HFFc6 (cell line): ENCODE results near the gene NKX2-8. TPM values are rescaled to one million over a fixed set of nuclear protein-coding genes. Genes with fewer than 3 reads are reported as not detected.

Experiments used
- DNase-seq: peaks from one replicate; pipeline ENCODE4 v3.0.0-alpha.2; 2018
- H3K27ac Mint-ChIP-seq: 2 replicates; pipeline ENCODE4 v1.8.0; 2020; ENCODE audit warnings: mild to moderate bottlenecking, mixed read lengths
- H3K27me3 Mint-ChIP-seq: 2 replicates; pipeline ENCODE4 v1.8.0; 2021; ENCODE audit warnings: mild to moderate bottlenecking, moderate library complexity, mixed read lengths; ENCODE audit not compliant: insufficient read depth
- H3K36me3 Mint-ChIP-seq: 2 replicates; pipeline ENCODE4 v1.8.0; 2021; ENCODE audit warnings: low read depth, mixed read lengths
- H3K4me1 Mint-ChIP-seq: 2 replicates; pipeline ENCODE4 v1.8.0; 2020; ENCODE audit warnings: low read depth, mixed read lengths
- H3K4me3 Mint-ChIP-seq: 2 replicates; pipeline ENCODE4 v1.8.0; 2020; ENCODE audit warnings: mild to moderate bottlenecking, moderate library complexity, mixed read lengths
- H3K9me3 Mint-ChIP-seq: 2 replicates; pipeline ENCODE4 v1.8.0; 2020; ENCODE audit warnings: mild to moderate bottlenecking, mixed read lengths
- CTCF ChIP-seq: fragments of 200-600 bp; sonication (generic); IDR thresholded peaks from 2 replicates; pipeline ENCODE4 v1.5.0; 2021; ENCODE audit warnings: antibody characterized with exemption, mild to moderate bottlenecking
- total RNA-seq, 6 experiments: library from RNA; stranded (reverse); fragmentation: NEBNext Ultra II Directional; extraction: Animal tissue kit (Norgen Biotek cat#: 25700); gene quantifications; 2 replicates in 1 of 6; 3 replicates in 5 of 6; pipeline ENCODE4 v1.2.3, GENCODE V29; 2021

Gene NKX2-8
- total RNA-seq, 6 experiments from 2014 or later = not detected

- DNase-seq = no peak
- H3K4me1 Mint-ChIP-seq = no peaks in the 10 kb centered on the region
- peaks cover 4% of the 10 kb centered on the region; the same call in 1 of the 2 replicates for H3K27me3 Mint-ChIP-seq
- no peak for TF ChIP-seq CTCF
- no peak overlapping the region for H3K27ac Mint-ChIP-seq
- H3K4me3 Mint-ChIP-seq = no peak overlapping the region
- no peaks in the 10 kb centered on the region for H3K9me3 Mint-ChIP-seq
- H3K36me3 Mint-ChIP-seq = no peaks in the 10 kb centered on the region
These were observed 37.4 kb upstream of the NKX2-8 start for GRCh38 chr14:36619853-36620252.

GRCh38 chr14:36619131-36619530, 36.7 kb upstream of the NKX2-8 start:
- Mint-ChIP-seq H3K4me3 (no peak overlapping the region), H3K4me1 (no peaks in the 10 kb centered on the region), H3K36me3 (no peaks in the 10 kb centered on the region), H3K27me3 (peaks cover 4% of the 10 kb centered on the region; the same call in 1 of the 2 replicates), H3K27ac (no peak overlapping the region), H3K9me3 (no peaks in the 10 kb centered on the region)
- TF ChIP-seq CTCF = no peak
- DNase-seq = no peak

GRCh38 chr14:36618641-36619040, 36.2 kb upstream of the NKX2-8 start:
- Mint-ChIP-seq H3K27ac (no peak overlapping the region), H3K9me3 (no peaks in the 10 kb centered on the region), H3K27me3 (peaks cover 4% of the 10 kb centered on the region; the same call in 1 of the 2 replicates), H3K4me3 (no peak overlapping the region), H3K36me3 (no peaks in the 10 kb centered on the region), H3K4me1 (no peaks in the 10 kb centered on the region)
- no peak for TF ChIP-seq CTCF
- no peak for DNase-seq

GRCh38 chr14:36617824-36618223, 35.4 kb upstream of the NKX2-8 start:
- Mint-ChIP-seq H3K36me3 (no peaks in the 10 kb centered on the region), H3K4me1 (no peaks in the 10 kb centered on the region), H3K4me3 (no peak overlapping the region), H3K27me3 (peaks cover 2% of the 10 kb centered on the region; the same call in 1 of the 2 replicates), H3K27ac (no peak overlapping the region), H3K9me3 (no peaks in the 10 kb centered on the region)
- TF ChIP-seq CTCF = no peak
- DNase-seq = no peak

GRCh38 chr14:36605506-36605857, 23.1 kb upstream of the NKX2-8 start:
- H3K36me3 Mint-ChIP-seq = no peaks in the 10 kb centered on the region
- DNase-seq = no peak
- H3K9me3 Mint-ChIP-seq = no peaks in the 10 kb centered on the region
- H3K27me3 Mint-ChIP-seq = peaks cover 5% of the 10 kb centered on the region; the same call in 1 of the 2 replicates
- TF ChIP-seq CTCF = no peak
- no peak overlapping the region for H3K27ac Mint-ChIP-seq
- H3K4me3 Mint-ChIP-seq = no peak overlapping the region
- no peaks in the 10 kb centered on the region for H3K4me1 Mint-ChIP-seq
